CD14-positive monocyte (primary cell): ENCODE data around the gene APH1B. TPM values are rescaled to one million over a fixed set of nuclear protein-coding genes. Genes with fewer than 3 reads are reported as not detected.

Source experiments
- DNase-seq, 3 donors: peaks; one replicate each; pipeline ENCODE4 v3.0.0-alpha.2; 2011 to 2022
- H2AFZ ChIP-seq: 2 replicates; pipeline ENCODE4 v1.6.0; 2012; ENCODE audit warnings: mild to moderate bottlenecking, low read depth, low read length, inconsistent platforms; ENCODE audit not compliant: insufficient read depth, poor library complexity, severe bottlenecking
- H3K27ac ChIP-seq, 2 donors: 1 replicate in 1 of 2; 2 replicates in 1 of 2; pipeline ENCODE4 v1.5.1; 2012 to 2013; ENCODE audit warnings: low read length in 2 of 2, control low read depth in 1 of 2, inconsistent platforms in 1 of 2, low read depth in 1 of 2, mild to moderate bottlenecking in 1 of 2
- H3K27me3 ChIP-seq, 2 donors: one replicate each; pipeline versions ENCODE4 v1.6.0 to v1.6.1; 2011 to 2013; ENCODE audit warnings: low read length in 2 of 2; ENCODE audit not compliant: control insufficient read depth in 2 of 2, insufficient read depth in 2 of 2
- H3K36me3 ChIP-seq, 2 donors: replicated peaks in 1 of 2; 1 replicate in 1 of 2; 2 replicates in 1 of 2; pipeline versions ENCODE4 v1.5.1 to v1.6.1; 2012 to 2013; ENCODE audit warnings: low read length in 2 of 2, control low read depth in 1 of 2, inconsistent platforms in 1 of 2, mild to moderate bottlenecking in 1 of 2; ENCODE audit not compliant: insufficient read depth in 2 of 2, control insufficient read depth in 1 of 2
- H3K4me1 ChIP-seq, 2 donors: 1 replicate in 1 of 2; 2 replicates in 1 of 2; pipeline versions ENCODE4 v1.5.1 to v1.6.1; 2012 to 2013; ENCODE audit warnings: low read length in 2 of 2, control low read depth in 1 of 2, inconsistent platforms in 1 of 2, mild to moderate bottlenecking in 1 of 2, moderate library complexity in 1 of 2; ENCODE audit not compliant: insufficient read depth in 2 of 2, control insufficient read depth in 1 of 2
- H3K4me2 ChIP-seq: replicated peaks from 2 replicates; pipeline ENCODE3; 2012; ENCODE audit warnings: low read length, moderate library complexity, mild to moderate bottlenecking; ENCODE audit not compliant: poor library complexity, severe bottlenecking; ENCODE audit errors: extremely low read depth
- H3K4me3 ChIP-seq, 3 experiments: fragments of 200-600 bp in 1 of 3; sonication (generic) in 1 of 3; replicated peaks in 1 of 3; 1 replicate in 2 of 3; 2 replicates in 1 of 3; pipeline ENCODE4 v1.5.1; 2011 to 2013; ENCODE audit warnings: low read length in 3 of 3, mild to moderate bottlenecking in 3 of 3, control low read depth in 2 of 3, low read depth in 2 of 3, inconsistent platforms in 1 of 3, moderate library complexity in 1 of 3
- H3K79me2 ChIP-seq: 2 replicates; pipeline ENCODE4 v1.6.0; 2012; ENCODE audit warnings: mild to moderate bottlenecking, control low read depth, inconsistent platforms, low read length, moderate library complexity; ENCODE audit not compliant: insufficient read depth
- H3K9ac ChIP-seq: 2 replicates; pipeline ENCODE4 v1.6.0; 2017; ENCODE audit warnings: low read length, mild to moderate bottlenecking; ENCODE audit not compliant: insufficient read depth, poor library complexity, severe bottlenecking
- H3K9me3 ChIP-seq, 2 donors: replicated peaks in 1 of 2; 1 replicate in 1 of 2; 2 replicates in 1 of 2; pipeline versions ENCODE4 v1.5.1 to v1.6.1; 2012 to 2013; ENCODE audit warnings: low read length in 2 of 2, control low read depth in 1 of 2; ENCODE audit not compliant: control insufficient read depth in 1 of 2, insufficient read depth in 1 of 2
- H4K20me1 ChIP-seq: 2 replicates; pipeline ENCODE4 v1.6.0; 2012; ENCODE audit warnings: mild to moderate bottlenecking, low read length, control low read depth, moderate library complexity; ENCODE audit not compliant: insufficient read depth
- H3K27ac Mint-ChIP-seq, 7 donors: one replicate each; pipeline ENCODE4 v1.8.0; 2020; ENCODE audit warnings: mild to moderate bottlenecking in 7 of 7, mixed read lengths in 7 of 7, moderate library complexity in 6 of 7, inconsistent platforms in 2 of 7
- H3K27me3 Mint-ChIP-seq, 3 donors: one replicate each; pipeline ENCODE4 v1.8.0; 2021 to 2022; ENCODE audit warnings: low read depth in 3 of 3, mild to moderate bottlenecking in 3 of 3, mixed read lengths in 3 of 3, moderate library complexity in 3 of 3, inconsistent platforms in 1 of 3
- H3K36me3 Mint-ChIP-seq, 2 donors: one replicate each; pipeline ENCODE4 v1.8.0; 2020; ENCODE audit warnings: mixed read lengths in 2 of 2, inconsistent platforms in 1 of 2, mild to moderate bottlenecking in 1 of 2
- H3K4me1 Mint-ChIP-seq: one replicate; pipeline ENCODE4 v1.8.0; 2020; ENCODE audit warnings: mild to moderate bottlenecking, mixed read lengths
- H3K4me3 Mint-ChIP-seq, 2 donors: one replicate each; pipeline ENCODE4 v1.8.0; 2020; ENCODE audit warnings: mild to moderate bottlenecking in 2 of 2, mixed read lengths in 2 of 2, moderate library complexity in 1 of 2
- H3K9me3 Mint-ChIP-seq, 7 donors: one replicate each; pipeline ENCODE4 v1.8.0; 2020 to 2022; ENCODE audit warnings: mixed read lengths in 7 of 7, mild to moderate bottlenecking in 6 of 7, moderate library complexity in 6 of 7, inconsistent platforms in 2 of 7
- WGBS: methylation state at CpG from one replicate; pipeline ENCODE4 v1.1.5; 2013; ENCODE audit warnings: missing lambda C conversion rate; ENCODE audit not compliant: insufficient coverage; 5-methylcytosine and 5-hydroxymethylcytosine counted together
- intact Hi-C, 2 donors: fragments of 100-400 bp; cut with micrococcal nuclease; formaldehyde crosslinking; loops; one replicate each; pipeline versions ENCODE4 v1.15.0 to v1.15.1; 2023
- polyA plus RNA-seq, 3 donors: library from polyadenylated mRNA; depleted of rRNA in 1 of 3; unstranded in 2 of 3; stranded (reverse) in 1 of 3; fragments of 300-500 nt in 2 of 3; fragments of >200 nt in 1 of 3; fragmentation: Illumina TruSeq in 2 of 3; gene quantifications; 1 replicate in 2 of 3; 2 replicates in 1 of 3; pipeline ENCODE4 v1.2.3, GENCODE V29; 2012 to 2021
- TF ChIP-seq, protein P1 (sequence below): fragments of 200-600 bp; IDR thresholded peaks from one replicate; pipeline ENCODE4 v1.8.0; 2022; ENCODE audit warnings: antibody characterized with exemption, mild to moderate bottlenecking

APH1B gene
- polyA plus RNA-seq, 3 donors = 13.6 to 57.1 (median 54.8) TPM

- H3K36me3 Mint-ChIP-seq = peaks cover 72 to 88% of the 10 kb centered on the region in 2 donors
- Histone ChIP-seq H3K27ac (no peak overlapping the region), H3K36me3 (peaks cover 69 to 92% of the 10 kb centered on the region in 2 donors), H3K4me3 (no peak overlapping the region), H3K4me2 (no peak overlapping the region), H3K79me2 (peaks cover 28% of the 10 kb centered on the region), H3K27me3 (no peaks in the 10 kb centered on the region), H3K9ac (no peak overlapping the region), H3K4me1 (no peaks in the 10 kb centered on the region), H3K9me3 (no peaks in the 10 kb centered on the region), H4K20me1 (peaks cover 69% of the 10 kb centered on the region), H2AFZ (no peak overlapping the region)
- H3K4me1 Mint-ChIP-seq = no peaks in the 10 kb centered on the region
- no peak for DNase-seq
- intact Hi-C loops = no loop called here
- H3K9me3 Mint-ChIP-seq = peaks cover 0 to 4% (median 0%) of the 10 kb centered on the region in 7 donors
- no peak overlapping the region for H3K27ac Mint-ChIP-seq
- TF ChIP-seq, protein P1, sequence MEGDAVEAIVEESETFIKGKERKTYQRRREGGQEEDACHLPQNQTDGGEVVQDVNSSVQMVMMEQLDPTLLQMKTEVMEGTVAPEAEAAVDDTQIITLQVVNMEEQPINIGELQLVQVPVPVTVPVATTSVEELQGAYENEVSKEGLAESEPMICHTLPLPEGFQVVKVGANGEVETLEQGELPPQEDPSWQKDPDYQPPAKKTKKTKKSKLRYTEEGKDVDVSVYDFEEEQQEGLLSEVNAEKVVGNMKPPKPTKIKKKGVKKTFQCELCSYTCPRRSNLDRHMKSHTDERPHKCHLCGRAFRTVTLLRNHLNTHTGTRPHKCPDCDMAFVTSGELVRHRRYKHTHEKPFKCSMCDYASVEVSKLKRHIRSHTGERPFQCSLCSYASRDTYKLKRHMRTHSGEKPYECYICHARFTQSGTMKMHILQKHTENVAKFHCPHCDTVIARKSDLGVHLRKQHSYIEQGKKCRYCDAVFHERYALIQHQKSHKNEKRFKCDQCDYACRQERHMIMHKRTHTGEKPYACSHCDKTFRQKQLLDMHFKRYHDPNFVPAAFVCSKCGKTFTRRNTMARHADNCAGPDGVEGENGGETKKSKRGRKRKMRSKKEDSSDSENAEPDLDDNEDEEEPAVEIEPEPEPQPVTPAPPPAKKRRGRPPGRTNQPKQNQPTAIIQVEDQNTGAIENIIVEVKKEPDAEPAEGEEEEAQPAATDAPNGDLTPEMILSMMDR = no peak
- no peak overlapping the region for H3K4me3 Mint-ChIP-seq
- WGBS = no CpG with 5 or more reads among the region's 2 CpGs
- H3K27me3 Mint-ChIP-seq = peaks cover 0 to 1% (median 0%) of the 10 kb centered on the region in 3 donors
Observed at GRCh38 chr15:63254991-63255390, 22.4 kb upstream of the APH1B start.

DNA sequence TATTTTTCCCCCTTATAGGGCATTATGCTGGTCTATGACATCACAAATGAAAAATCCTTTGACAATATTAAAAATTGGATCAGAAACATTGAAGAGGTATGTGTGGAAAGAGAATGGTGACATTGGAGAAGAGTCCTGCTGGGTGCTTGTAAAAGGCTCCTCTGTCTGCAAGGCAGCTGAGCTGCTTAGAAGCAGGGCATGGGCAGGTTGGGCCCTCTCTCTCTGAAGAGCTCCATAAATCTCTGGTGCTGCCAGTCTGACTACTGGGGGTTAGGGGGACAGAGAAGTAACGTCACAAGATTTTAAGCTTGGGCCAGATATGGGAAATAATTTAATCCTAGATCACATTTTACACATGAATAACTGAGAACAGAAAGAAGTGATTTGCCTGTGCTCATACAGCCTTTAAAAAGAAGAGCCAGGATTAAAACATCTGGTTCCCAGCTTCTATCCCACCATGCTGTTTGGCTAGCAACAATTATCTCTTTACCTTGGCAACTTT, 21.9 kb upstream of the APH1B start:
- Histone ChIP-seq H3K4me2 (no peak overlapping the region), H3K27me3 (no peaks in the 10 kb centered on the region), H4K20me1 (peaks cover 65% of the 10 kb centered on the region), H3K79me2 (peaks cover 22% of the 10 kb centered on the region), H3K4me1 (no peaks in the 10 kb centered on the region), H3K9me3 (no peaks in the 10 kb centered on the region), H3K9ac (no peak overlapping the region), H3K27ac (peak overlapping the region in 1 of 2 donors; percentile 31), H3K4me3 (no peak overlapping the region), H2AFZ (no peak overlapping the region), H3K36me3 (peaks cover 69 to 92% of the 10 kb centered on the region in 2 donors)
- peak overlapping the region in 2 of 7 donors; percentile 43 to 59 for H3K27ac Mint-ChIP-seq
- intact Hi-C loops = no loop called here
- H3K4me1 Mint-ChIP-seq = no peaks in the 10 kb centered on the region
- DNase-seq = no peak
- H3K4me3 Mint-ChIP-seq = no peak overlapping the region
- peaks cover 0 to 4% (median 0%) of the 10 kb centered on the region in 7 donors for H3K9me3 Mint-ChIP-seq
- TF ChIP-seq, protein P1 = no peak
- peaks cover 71 to 86% of the 10 kb centered on the region in 2 donors for H3K36me3 Mint-ChIP-seq
- peaks cover 0 to 1% (median 0%) of the 10 kb centered on the region in 3 donors for H3K27me3 Mint-ChIP-seq
- no CpG with 5 or more reads among the region's 1 CpG for WGBS
